Endothelial cell of umbilical vein (primary cell): ENCODE data around the gene P2RX4. TPM values are rescaled to one million over a fixed set of nuclear protein-coding genes. Genes with fewer than 3 reads are reported as not detected.

Experiments used
- BruUV-seq: library from RNA; stranded (reverse); fragments of 400-500 nt; replicated peaks from 2 replicates; lab custom pipeline; 2021; lab: Mats Ljungman, UMichigan
- CTCF ChIA-PET: fragments of 300-600, 350-600 bp; sonication (Branson Sonifier 250); formaldehyde crosslinking; loops from one replicate; lab custom pipeline; 2021; ENCODE audit warnings: antibody characterized with exemption, inconsistent platforms; lab: Charles Lee
- POLR2A ChIA-PET: fragments of 300-600, 350-600 bp; sonication (Branson Sonifier 250); formaldehyde crosslinking; loops from one replicate; lab custom pipeline; 2021; ENCODE audit warnings: antibody characterized with exemption, inconsistent platforms; lab: Charles Lee
- DNase-seq: peaks from one replicate; pipeline ENCODE4 v3.0.0-alpha.2; 2011; ENCODE audit warnings: low read depth, low spot score
- FAIRE-seq: peaks from 2 replicates; lab custom pipeline; 2011; peaks lifted over from hg19 to GRCh38; lab: Jason Lieb, UNC
- H2AFZ ChIP-seq: 2 replicates; pipeline ENCODE4 v1.6.0; 2012; ENCODE audit warnings: low read depth, low read length, control low read depth, inconsistent platforms
- H3K27ac ChIP-seq: 2 replicates; pipeline ENCODE4 v1.5.1; 2011; ENCODE audit warnings: low read depth, mild to moderate bottlenecking, control low read depth, low read length, moderate library complexity; ENCODE audit not compliant: insufficient read depth
- H3K27me3 ChIP-seq, 2 experiments: 2 replicates each; pipeline versions ENCODE4 v1.6.0 to v1.6.1; 2011; ENCODE audit warnings: low read length in 2 of 2, mixed read lengths in 1 of 2; ENCODE audit not compliant: control insufficient read depth in 2 of 2, insufficient read depth in 2 of 2
- H3K36me3 ChIP-seq, 2 experiments: 2 replicates in 1 of 2; 3 replicates in 1 of 2; pipeline ENCODE4 v1.5.1; 2011; ENCODE audit warnings: low read length in 2 of 2, mild to moderate bottlenecking in 1 of 2, moderate library complexity in 1 of 2; ENCODE audit not compliant: control insufficient read depth in 2 of 2, insufficient read depth in 2 of 2; ENCODE audit errors: extremely low read depth in 1 of 2
- H3K4me1 ChIP-seq: 3 replicates; pipeline ENCODE4 v1.5.1; 2011; ENCODE audit warnings: mild to moderate bottlenecking, low read length; ENCODE audit not compliant: control insufficient read depth, insufficient read depth; ENCODE audit errors: extremely low read depth
- H3K4me2 ChIP-seq: 2 replicates; pipeline ENCODE4 v1.6.1; 2011; ENCODE audit warnings: low read length, control low read depth, mixed read lengths; ENCODE audit not compliant: insufficient read depth
- H3K4me3 ChIP-seq, 3 experiments: fragments of 200-600 bp in 1 of 3; sonication (generic), shearing (Covaris generic) in 1 of 3; replicated peaks in 1 of 3; 2 replicates each; pipeline ENCODE4 v1.5.1; 2011 to 2016; ENCODE audit warnings: control low read depth in 3 of 3, low read length in 3 of 3, mild to moderate bottlenecking in 2 of 3, inconsistent platforms in 1 of 3, low read depth in 1 of 3, moderate library complexity in 1 of 3; ENCODE audit not compliant: insufficient read depth in 1 of 3
- H3K79me2 ChIP-seq: 2 replicates; pipeline ENCODE4 v1.6.0; 2012; ENCODE audit warnings: low read length, inconsistent platforms; ENCODE audit not compliant: control insufficient read depth, insufficient read depth
- H3K9ac ChIP-seq: replicated peaks from 2 replicates; pipeline ENCODE3; 2011; ENCODE audit warnings: low read length, control low read depth; ENCODE audit not compliant: insufficient read depth; ENCODE audit errors: extremely low read depth
- H3K9me1 ChIP-seq: replicated peaks from 3 replicates; pipeline ENCODE4 v1.6.0; 2011; ENCODE audit warnings: mild to moderate bottlenecking, low read length; ENCODE audit not compliant: control insufficient read depth, insufficient read depth; ENCODE audit errors: extremely low read depth
- H3K9me3 ChIP-seq: replicated peaks from 2 replicates; pipeline ENCODE4 v1.5.1; 2012; ENCODE audit warnings: low read length, inconsistent platforms; ENCODE audit not compliant: control insufficient read depth, insufficient read depth
- H4K20me1 ChIP-seq: replicated peaks from 2 replicates; pipeline ENCODE3; 2011; ENCODE audit warnings: mild to moderate bottlenecking, low read length; ENCODE audit not compliant: control insufficient read depth, insufficient read depth; ENCODE audit errors: extremely low read depth
- CTCF ChIP-seq, 2 donors: IDR thresholded peaks; 1 replicate in 1 of 2; 2 replicates in 1 of 2; pipeline ENCODE4 v1.5.1; 2011; ENCODE audit warnings: low read length in 2 of 2, mild to moderate bottlenecking in 2 of 2, moderate library complexity in 2 of 2, control low read depth in 1 of 2, inconsistent platforms in 1 of 2, low read depth in 1 of 2; ENCODE audit not compliant: insufficient read depth in 1 of 2; ENCODE audit errors: extremely low read depth in 1 of 2
- EZH2 ChIP-seq: IDR thresholded peaks from 2 replicates; pipeline ENCODE4 v1.6.1; 2012; ENCODE audit warnings: borderline replicate concordance, low read depth, mild to moderate bottlenecking, moderate library complexity, low read length, inconsistent platforms; ENCODE audit not compliant: severe bottlenecking
- FOS ChIP-seq: IDR thresholded peaks from 2 replicates; pipeline ENCODE4 v1.6.1; 2011; ENCODE audit warnings: mild to moderate bottlenecking, low read length, moderate library complexity, borderline replicate concordance; ENCODE audit not compliant: insufficient read depth
- GATA2 ChIP-seq: IDR thresholded peaks from 2 replicates; pipeline ENCODE4 v1.7.0; 2011; ENCODE audit warnings: low read depth, mild to moderate bottlenecking, moderate library complexity, mixed read lengths, low read length; ENCODE audit not compliant: insufficient read length, insufficient read depth
- JUN ChIP-seq: IDR thresholded peaks from 2 replicates; pipeline ENCODE4 v1.6.1; 2011; ENCODE audit warnings: borderline replicate concordance, low read depth; ENCODE audit not compliant: insufficient read length, insufficient read depth
- MAX ChIP-seq: IDR thresholded peaks from 2 replicates; pipeline ENCODE4 v1.6.1; 2011; ENCODE audit not compliant: insufficient read depth, insufficient read length
- MYC ChIP-seq: IDR thresholded peaks from one replicate; pipeline ENCODE4 v1.6.1; 2011; ENCODE audit warnings: mild to moderate bottlenecking, low read depth, low read length
- POLR2A ChIP-seq: IDR thresholded peaks from 2 replicates; pipeline ENCODE4 v1.6.1; 2012; ENCODE audit warnings: low read depth, mild to moderate bottlenecking, control low read depth, low read length
- POLR2AphosphoS5 ChIP-seq: IDR thresholded peaks from 2 replicates; pipeline ENCODE4 v1.6.1; 2012; ENCODE audit warnings: low read depth, mild to moderate bottlenecking, control low read depth, low read length, moderate library complexity; ENCODE audit not compliant: insufficient read depth
- dilution Hi-C: fragments of 300-500 bp; cut with MboI; formaldehyde crosslinking; loops from one replicate; pipeline ENCODE4 v1.15.0; 2019; ENCODE audit warnings: low sequenced_read_pairs; ENCODE audit not compliant: extremely low pct_ligation_motif_present
- intact Hi-C: fragments of 100-400 bp; cut with micrococcal nuclease; formaldehyde crosslinking; loops from one replicate; pipeline ENCODE4 v1.10.0; 2022
- polyA plus RNA-seq, 4 experiments: library from polyadenylated mRNA; depleted of rRNA in 3 of 4; stranded (reverse) in 3 of 4; unstranded in 1 of 4; fragments of >200 nt; gene quantifications; 2 replicates each; pipeline versions ENCODE4 v1.2.1 to v1.2.3, GENCODE V29; 2011 to 2012; ENCODE audit warnings: missing spikeins in 1 of 4
- total RNA-seq: library from RNA; stranded (reverse); gene quantifications from 2 replicates; pipeline ENCODE4 v1.2.3, GENCODE V29; 2021

Gene P2RX4
- total and polyA plus RNA-seq, 2 donors (not counting 3 experiments of a cell fraction or from before 2014, with no cell fraction given): 92.8 to 116 TPM

GRCh38 chr12:121214166-121214777 lies 4.3 kb downstream of the P2RX4 start:
- Histone ChIP-seq H3K9ac (peak overlapping the region; percentile 4), H3K79me2 (no peaks in the 10 kb centered on the region), H3K27ac (peak overlapping the region; percentile 72), H3K4me2 (peak overlapping the region; percentile 24), H3K27me3 (no peaks in the 10 kb centered on the region), H3K4me1 (peaks cover 19% of the 10 kb centered on the region), H3K9me1 (no peaks in the 10 kb centered on the region), H3K4me3 (no peak overlapping the region), H3K36me3 (peaks cover 0 to 3% of the 10 kb centered on the region in 2 experiments), H3K9me3 (no peaks in the 10 kb centered on the region), H2AFZ (no peak overlapping the region), H4K20me1 (no peaks in the 10 kb centered on the region)
- CTCF ChIA-PET: interaction anchor here (1.2 to 1.7 kb wide), 3 partner anchors 16 to 154 kb away, joined by 4 to 6 read pairs (median 5); no protein-coding TSS in a partner anchor
- TF ChIP-seq MAX (no peak), MYC (no peak), POLR2AphosphoS5 (no peak), GATA2 (no peak), FOS (no peak), EZH2 (no peak), JUN (no peak), CTCF (IDR thresholded peaks at IDR 0.05; ENCODE audit: extremely low read depth in 1 of 2, insufficient read depth in 1 of 2, low read depth in 1 of 2, low read length in 2 of 2) (no peak), POLR2A (no peak)
- dilution Hi-C loops (no loop called here), intact Hi-C loops (loop anchor here (5.0 kb wide), 1 partner anchor 152 kb away; no protein-coding TSS in a partner anchor)
- peak; percentile 29 for DNase-seq
- no TSS peak for BruUV-seq
- FAIRE-seq: peak; percentile 73
- POLR2A ChIA-PET: no interaction called here
